Effector memory CD4-positive, alpha-beta T cell (primary cell): ENCODE measurements around the gene APEX2.
"Not testable (repeated sequence)": the region's sequence is repeated elsewhere in the genome, so short reads cannot be mapped to it uniquely, and the experiment has no call there.

Experiments
- DNase-seq, 3 donors: peaks; one replicate each; pipeline ENCODE4 v3.0.0-alpha.2; 2020
- H3K27ac ChIP-seq: 2 replicates; pipeline ENCODE4 v1.7.0; 2013; ENCODE audit warnings: mild to moderate bottlenecking, low read length, moderate library complexity; ENCODE audit not compliant: insufficient read depth, poor library complexity, severe bottlenecking
- H3K27me3 ChIP-seq: replicated peaks from 2 replicates; pipeline ENCODE4 v1.7.0; 2013; ENCODE audit warnings: mild to moderate bottlenecking, low read length; ENCODE audit not compliant: insufficient read depth, control insufficient read depth, poor library complexity, severe bottlenecking
- H3K36me3 ChIP-seq: 2 replicates; pipeline ENCODE4 v1.7.0; 2013; ENCODE audit warnings: mild to moderate bottlenecking, low read length, moderate library complexity; ENCODE audit not compliant: control insufficient read depth, insufficient read depth
- H3K4me1 ChIP-seq: 2 replicates; pipeline ENCODE4 v1.7.0; 2013; ENCODE audit warnings: low read length, mild to moderate bottlenecking; ENCODE audit not compliant: control insufficient read depth, insufficient read depth, poor library complexity, severe bottlenecking
- H3K4me3 ChIP-seq: 2 replicates; pipeline ENCODE4 v1.7.0; 2013; ENCODE audit warnings: low read length, low read depth, mild to moderate bottlenecking; ENCODE audit not compliant: insufficient read depth, poor library complexity, severe bottlenecking
- H3K9me3 ChIP-seq: 2 replicates; pipeline ENCODE4 v1.7.0; 2013; ENCODE audit warnings: mild to moderate bottlenecking, low read length, moderate library complexity; ENCODE audit not compliant: control insufficient read depth

APEX2 gene

DNA sequence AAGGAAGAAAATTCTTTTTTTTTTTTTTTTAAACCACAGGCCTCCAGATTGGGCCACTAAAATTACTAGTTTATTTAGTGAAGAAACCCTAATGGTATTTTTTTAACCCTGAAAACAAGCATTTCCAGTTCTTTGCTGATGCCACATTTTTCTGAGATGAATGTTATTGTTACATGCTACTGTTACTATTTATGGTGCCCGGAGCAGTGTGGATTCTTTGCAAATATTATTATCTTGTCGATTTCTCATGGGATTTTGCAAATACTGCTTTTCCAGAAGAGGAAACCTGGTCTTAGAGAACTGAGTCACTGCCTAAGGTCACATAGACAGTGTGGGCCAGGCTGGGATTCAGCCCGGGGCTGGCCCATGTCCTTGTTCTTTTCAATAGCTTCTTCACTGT is 39.3 kb downstream of the APEX2 start:
- Histone ChIP-seq H3K4me1 (no peaks in the 10 kb centered on the region), H3K27me3 (no peaks in the 10 kb centered on the region), H3K4me3 (no peak overlapping the region), H3K9me3 (no peaks in the 10 kb centered on the region), H3K27ac (no peak overlapping the region), H3K36me3 (no peaks in the 10 kb centered on the region)
- DNase-seq: no peak

DNA sequence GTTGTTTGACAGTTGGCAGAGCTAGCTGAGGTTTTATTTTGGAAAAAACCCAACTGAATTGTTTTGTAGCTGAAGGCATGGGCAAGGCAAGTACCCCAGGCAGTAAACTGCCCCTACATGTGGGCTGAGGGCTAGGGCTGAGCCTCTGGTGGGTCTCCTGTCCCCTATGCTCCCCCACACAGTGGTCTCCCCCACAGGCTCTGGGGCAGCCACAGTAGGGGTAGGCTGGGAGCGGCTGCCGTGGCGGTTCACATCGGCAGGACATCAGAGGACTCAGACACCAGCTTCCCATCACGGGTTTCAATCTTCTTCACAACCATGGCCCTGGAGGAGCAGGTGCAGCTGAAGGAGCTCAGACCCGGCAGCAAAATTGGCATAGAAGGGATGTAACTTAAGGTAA is 41.4 kb downstream of the APEX2 start:
- no peak overlapping the region for H3K27ac ChIP-seq
- no peaks in the 10 kb centered on the region for H3K4me1 ChIP-seq
- no peaks in the 10 kb centered on the region for H3K27me3 ChIP-seq
- H3K9me3 ChIP-seq: no peaks in the 10 kb centered on the region
- no peak for DNase-seq
- no peaks in the 10 kb centered on the region for H3K36me3 ChIP-seq
- H3K4me3 ChIP-seq: no peak overlapping the region

DNA sequence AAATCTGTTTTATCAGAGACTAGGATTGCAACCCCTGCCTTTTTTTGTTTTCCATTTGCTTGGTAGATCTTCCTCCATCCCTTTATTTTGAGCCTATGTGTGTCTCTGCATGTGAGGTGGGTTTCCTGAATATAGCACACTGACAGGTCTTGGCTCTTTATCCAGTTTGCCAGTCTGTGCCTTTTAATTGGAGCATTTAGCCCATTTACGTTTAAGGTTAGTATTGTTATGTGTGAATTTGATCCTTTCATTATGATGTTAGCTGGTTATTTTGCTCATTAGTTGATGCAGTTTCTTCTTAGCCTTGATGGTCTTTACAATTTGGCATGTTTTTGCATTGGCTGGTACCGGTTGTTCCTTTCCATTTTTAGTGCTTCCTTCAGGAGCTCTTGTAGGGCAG is 50.4 kb downstream of the APEX2 start:
- DNase-seq, H3K36me3 ChIP-seq, H3K27ac ChIP-seq, H3K9me3 ChIP-seq, H3K27me3 ChIP-seq, H3K4me3 ChIP-seq, H3K4me1 ChIP-seq: not testable (repeated sequence)

- peak; percentile 8 to 18 (median 17) for DNase-seq
- Histone ChIP-seq H3K27ac (peak overlapping the region; percentile 21), H3K4me1 (peaks cover 5% of the 10 kb centered on the region), H3K27me3 (no peaks in the 10 kb centered on the region), H3K4me3 (peak overlapping the region; percentile 28), H3K36me3 (no peaks in the 10 kb centered on the region), H3K9me3 (no peaks in the 10 kb centered on the region)
Measured at GRCh38 chrX:55056820-55057674, 56.9 kb downstream of the APEX2 start.

DNA sequence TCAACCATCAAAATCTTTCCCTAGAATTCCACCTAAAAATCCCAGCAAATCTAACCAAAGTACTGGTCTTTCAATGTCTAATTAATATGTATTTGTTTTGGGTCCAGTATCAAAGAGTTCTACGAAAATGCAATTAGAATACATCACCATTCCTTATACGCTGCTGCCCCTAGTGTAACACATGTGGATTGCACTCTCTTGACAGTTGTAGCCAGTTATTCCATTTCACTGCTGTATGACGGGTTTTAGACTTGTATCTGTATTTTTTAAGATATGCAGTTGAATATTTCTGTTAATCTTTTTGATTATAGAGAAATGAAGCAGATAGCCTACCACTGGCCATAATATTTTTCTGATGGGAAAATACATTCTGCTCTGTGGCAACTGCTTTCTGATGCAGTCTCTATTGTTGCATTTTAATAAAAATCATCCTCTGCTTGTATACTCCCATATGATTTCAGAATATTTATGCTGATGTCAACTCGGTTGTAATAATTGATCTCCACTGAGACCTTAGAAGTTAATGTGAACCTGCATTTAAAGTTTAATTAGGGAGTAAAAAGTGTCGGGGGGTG is 57.6 kb downstream of the APEX2 start:
- Histone ChIP-seq H3K4me1 (peaks cover 5% of the 10 kb centered on the region), H3K9me3 (no peaks in the 10 kb centered on the region), H3K4me3 (peak overlapping the region; percentile 28), H3K27ac (peak overlapping the region; percentile 21), H3K27me3 (no peaks in the 10 kb centered on the region), H3K36me3 (no peaks in the 10 kb centered on the region)
- peak in 2 of 3 donors; percentile 1 to 12 for DNase-seq
